GM19468 (cell line): ENCODE results near the gene CCDC122.

Experiments
- ATAC-seq: cut with Tn5 transposase; IDR thresholded peaks from one replicate; pipeline ENCODE4 v1.9.1; 2021; ENCODE audit warnings: mild to moderate bottlenecking, moderate library complexity, moderate number of reproducible peaks; ENCODE audit not compliant: unreplicated experiment; ENCODE audit errors: extremely low read depth

Gene CCDC122

GRCh38 chr13:43878892-43879754 lies at the start of gene CCDC122:
Gene CCDC122 (minus strand): TSS chr13:43879740. CDS start chr13:43869376, 10,364 bp downstream.
- ATAC-seq: peak; percentile 53

DNA sequence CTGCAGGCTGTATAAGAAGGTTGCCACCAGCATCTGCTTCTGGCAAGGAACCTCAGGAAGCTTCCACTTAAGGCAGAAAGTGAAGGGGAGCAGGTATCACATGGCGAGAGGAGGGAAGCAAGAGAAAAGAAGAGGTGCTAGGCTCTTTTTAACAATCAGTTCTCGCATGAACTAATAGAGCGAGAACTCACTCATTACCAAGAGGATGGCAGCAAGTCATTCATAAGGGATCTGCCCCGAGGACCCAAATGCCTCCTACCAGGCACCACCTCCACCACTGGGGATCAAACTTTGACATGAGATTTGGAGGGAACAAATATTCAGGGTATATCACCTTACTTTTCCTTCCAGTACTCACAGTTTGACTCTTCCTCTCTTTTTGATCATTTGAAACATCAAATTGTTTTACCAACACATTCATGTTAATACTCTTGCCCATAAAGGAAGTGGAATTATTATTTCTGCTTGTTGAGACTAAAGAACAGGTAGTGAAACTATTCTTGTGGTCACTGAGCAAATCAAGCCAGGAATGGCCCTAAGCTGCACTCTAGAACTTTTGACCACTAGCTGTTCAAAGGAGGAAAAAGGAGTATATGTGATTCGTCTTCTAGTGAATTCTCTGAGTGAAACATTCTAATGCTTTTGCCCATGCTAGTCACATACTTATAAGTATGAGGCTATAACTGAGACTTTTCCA lies 45.2 kb upstream of the CCDC122 start:
- peak; percentile 99 for ATAC-seq

- ATAC-seq: no peak
Observed at GRCh38 chr13:43920965-43921674, 41.6 kb upstream of the CCDC122 start.

GRCh38 chr13:43918636-43919035 lies 39.1 kb upstream of the CCDC122 start:
- ATAC-seq: no peak

GRCh38 chr13:43916828-43917227 lies 37.3 kb upstream of the CCDC122 start:
- no peak for ATAC-seq

- ATAC-seq: no peak
Observed at GRCh38 chr13:43915451-43915850, 35.9 kb upstream of the CCDC122 start.

DNA sequence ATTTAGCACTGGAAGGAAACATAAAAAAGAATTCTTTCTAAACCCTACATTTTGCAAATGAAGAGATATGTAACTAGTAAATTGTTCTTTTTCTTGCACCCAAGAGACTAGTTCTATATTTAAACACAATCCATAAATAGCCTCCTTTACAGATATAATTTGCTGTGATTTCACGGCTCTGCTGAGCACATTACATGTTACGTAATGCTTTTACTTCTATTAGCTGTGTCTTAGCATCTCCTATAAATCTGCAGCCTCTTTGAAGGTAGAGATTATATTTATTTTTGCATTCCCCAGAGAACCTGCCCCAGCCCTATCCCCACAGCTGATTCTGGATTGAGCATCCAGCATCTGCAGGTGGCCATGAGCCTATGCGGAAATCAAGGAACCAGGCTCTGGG lies 32.3 kb upstream of the CCDC122 start:
- ATAC-seq: no peak

DNA sequence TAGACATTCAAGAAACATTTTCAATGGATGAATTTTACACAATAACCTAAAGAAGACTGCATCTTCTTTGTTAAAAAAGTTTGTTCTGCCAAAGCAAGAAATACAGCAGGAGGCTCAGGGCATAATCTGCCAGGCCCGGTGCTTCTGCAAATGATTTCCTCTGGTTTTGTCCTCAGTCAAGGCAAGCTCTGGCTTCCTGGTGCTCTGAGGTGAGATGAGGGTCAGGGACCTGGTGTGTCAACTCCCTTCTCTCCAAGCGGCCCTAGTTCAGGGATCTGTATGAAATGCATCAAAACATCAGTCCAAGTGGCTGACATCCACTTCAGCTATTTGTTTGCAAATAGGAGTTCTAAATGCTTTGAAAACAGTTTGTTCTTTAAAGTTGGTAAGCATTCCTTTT lies 31.7 kb upstream of the CCDC122 start:
- no peak for ATAC-seq

GRCh38 chr13:43910856-43911255 lies 31.3 kb upstream of the CCDC122 start:
- ATAC-seq: no peak

- no peak for ATAC-seq
Observed at GRCh38 chr13:43908156-43909126, 28.9 kb upstream of the CCDC122 start.

- ATAC-seq: no peak
Observed at GRCh38 chr13:43905435-43906031, 26.0 kb upstream of the CCDC122 start.

DNA sequence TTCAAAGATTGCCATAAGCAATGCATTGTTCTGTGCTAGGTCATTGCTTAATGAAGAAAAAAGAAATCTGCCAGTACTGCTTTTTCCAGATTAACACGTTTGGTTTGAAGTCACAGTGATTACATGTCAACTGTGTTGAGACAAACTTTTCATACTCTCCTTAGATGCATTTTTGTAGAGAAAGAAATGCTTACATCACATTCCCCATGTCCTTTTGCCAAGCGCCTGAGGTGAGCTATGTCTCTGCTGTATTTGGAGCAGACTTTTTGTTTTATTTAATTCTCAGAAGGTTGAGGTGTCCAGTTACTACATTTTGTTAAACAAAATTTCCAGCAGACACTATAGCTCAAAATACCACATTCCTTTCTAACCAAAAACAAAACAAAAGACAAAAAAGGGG lies 16.4 kb upstream of the CCDC122 start:
- no peak for ATAC-seq

- no peak for ATAC-seq
Observed at GRCh38 chr13:43894438-43894837, 14.9 kb upstream of the CCDC122 start.

GRCh38 chr13:43884222-43884621 lies 4.7 kb upstream of the CCDC122 start:
- no peak for ATAC-seq

GRCh38 chr13:43883631-43884030 lies 4.1 kb upstream of the CCDC122 start:
- ATAC-seq: no peak

- no peak for ATAC-seq
Observed at GRCh38 chr13:43881580-43881979, 2.0 kb upstream of the CCDC122 start.

GRCh38 chr13:43880926-43881325 lies 1.4 kb upstream of the CCDC122 start:
- no peak for ATAC-seq

- no peak for ATAC-seq
Observed at GRCh38 chr13:43880214-43880855, 795 bp upstream of the CCDC122 start.

DNA sequence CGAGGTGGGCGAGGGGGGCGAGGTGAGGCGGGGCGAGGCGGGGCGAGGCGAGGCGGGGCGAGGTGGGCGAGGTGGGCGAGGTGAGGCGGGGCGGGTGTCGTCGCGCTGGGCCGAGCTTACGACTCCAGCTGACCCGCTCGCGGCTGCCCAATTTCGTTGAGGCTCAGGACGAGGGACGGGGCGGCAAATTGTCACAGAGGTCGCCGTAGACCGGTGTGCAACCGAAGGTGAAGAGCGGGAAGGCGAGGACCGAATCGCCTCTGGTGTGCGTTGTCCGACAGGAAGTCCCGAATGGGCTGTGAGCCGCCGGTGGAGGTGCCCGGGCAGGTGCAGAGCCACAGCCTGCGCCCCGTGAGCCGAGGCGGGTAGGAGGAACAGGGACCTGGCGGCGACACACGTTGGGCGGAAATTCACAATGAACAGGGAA lies 228 bp upstream of the CCDC122 start, which contains the start of gene LACC1:
TSS of gene LACC1 (plus strand) at position 150 of the 427 bp plus-strand sequence. CDS start 1,082 bp downstream, outside the sequence.
- peak; percentile 8 for ATAC-seq
